Ascending aorta (tissue), 2 donors: ENCODE measurements around the gene SHH. TPM values are rescaled to one million over a fixed set of nuclear protein-coding genes. Genes with fewer than 3 reads are reported as not detected.

Source experiments
- DNase-seq, 2 donors: peaks; one replicate each; pipeline ENCODE4 v3.0.0-alpha.2; 2019; ENCODE audit warnings: low spot score in 2 of 2
- H3K27ac ChIP-seq, 2 donors: fragments of 200-600 bp; sonication (generic); one replicate each; pipeline ENCODE4 v1.5.1; 2016 to 2017; ENCODE audit warnings: mild to moderate bottlenecking in 1 of 2
- H3K27me3 ChIP-seq: fragments of 200-600 bp; sonication (generic); one replicate; pipeline ENCODE4 v1.5.1; 2017
- H3K36me3 ChIP-seq, 2 donors: fragments of 200-600 bp; sonication (generic); one replicate each; pipeline ENCODE4 v1.5.1; 2016
- H3K4me1 ChIP-seq, 2 donors: fragments of 200-600 bp; sonication (generic); one replicate each; pipeline ENCODE4 v1.5.1; 2016 to 2017; ENCODE audit warnings: mild to moderate bottlenecking in 1 of 2
- H3K4me3 ChIP-seq, 2 donors: fragments of 200-600 bp; sonication (generic); one replicate each; pipeline ENCODE4 v1.5.1; 2016 to 2017; ENCODE audit warnings: mild to moderate bottlenecking in 1 of 2
- H3K9me3 ChIP-seq, 2 donors: fragments of 200-600 bp; sonication (generic); one replicate each; pipeline ENCODE4 v1.5.1; 2016
- intact Hi-C: fragments of 100-400 bp; cut with DNase I; formaldehyde crosslinking; loops from one replicate; pipeline ENCODE4 v1.15.1; 2023
- total RNA-seq: library from RNA; depleted of rRNA; stranded (reverse); fragments of >200 nt; gene quantifications from one replicate; pipeline ENCODE4 v1.1.0, GENCODE V29; 2016
- TF ChIP-seq, protein P1 (sequence below), 3 experiments: fragments of 200-600 bp in 2 of 3; fragments of 450-650 bp in 1 of 3; sonication (generic) in 2 of 3; IDR thresholded peaks; one replicate each; pipeline ENCODE4 v1.5.1; 2016 to 2019; ENCODE audit warnings: antibody characterized with exemption in 3 of 3, mild to moderate bottlenecking in 1 of 3, moderate library complexity in 1 of 3

The SHH gene
- total RNA-seq, 1 donor from 2014 or later = 0.11 TPM

- H3K27ac ChIP-seq = no peak overlapping the region
- TF ChIP-seq, protein P1, sequence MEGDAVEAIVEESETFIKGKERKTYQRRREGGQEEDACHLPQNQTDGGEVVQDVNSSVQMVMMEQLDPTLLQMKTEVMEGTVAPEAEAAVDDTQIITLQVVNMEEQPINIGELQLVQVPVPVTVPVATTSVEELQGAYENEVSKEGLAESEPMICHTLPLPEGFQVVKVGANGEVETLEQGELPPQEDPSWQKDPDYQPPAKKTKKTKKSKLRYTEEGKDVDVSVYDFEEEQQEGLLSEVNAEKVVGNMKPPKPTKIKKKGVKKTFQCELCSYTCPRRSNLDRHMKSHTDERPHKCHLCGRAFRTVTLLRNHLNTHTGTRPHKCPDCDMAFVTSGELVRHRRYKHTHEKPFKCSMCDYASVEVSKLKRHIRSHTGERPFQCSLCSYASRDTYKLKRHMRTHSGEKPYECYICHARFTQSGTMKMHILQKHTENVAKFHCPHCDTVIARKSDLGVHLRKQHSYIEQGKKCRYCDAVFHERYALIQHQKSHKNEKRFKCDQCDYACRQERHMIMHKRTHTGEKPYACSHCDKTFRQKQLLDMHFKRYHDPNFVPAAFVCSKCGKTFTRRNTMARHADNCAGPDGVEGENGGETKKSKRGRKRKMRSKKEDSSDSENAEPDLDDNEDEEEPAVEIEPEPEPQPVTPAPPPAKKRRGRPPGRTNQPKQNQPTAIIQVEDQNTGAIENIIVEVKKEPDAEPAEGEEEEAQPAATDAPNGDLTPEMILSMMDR (IDR thresholded peaks at IDR 0.05) = no peak
- H3K36me3 ChIP-seq = peaks cover 3% of the 10 kb centered on the region in 2 donors
- no peaks in the 10 kb centered on the region for H3K27me3 ChIP-seq
- no peak overlapping the region for H3K4me3 ChIP-seq
- H3K4me1 ChIP-seq = peaks cover 0 to 10% of the 10 kb centered on the region in 2 donors
- no peaks in the 10 kb centered on the region for H3K9me3 ChIP-seq
- intact Hi-C loops = no loop called here
- DNase-seq = no peak
These were observed 55.9 kb downstream of the SHH start for GRCh38 chr7:155756322-155756721.

- no peaks in the 10 kb centered on the region for H3K9me3 ChIP-seq
- H3K4me1 ChIP-seq = peaks cover 0 to 14% of the 10 kb centered on the region in 2 donors
- intact Hi-C loops = no loop called here
- H3K27me3 ChIP-seq = no peaks in the 10 kb centered on the region
- TF ChIP-seq, protein P1 (IDR thresholded peaks at IDR 0.05) = no peak
- no peak overlapping the region for H3K27ac ChIP-seq
- DNase-seq = no peak
- no peak overlapping the region for H3K4me3 ChIP-seq
- peaks cover 1 to 3% of the 10 kb centered on the region in 2 donors for H3K36me3 ChIP-seq
These were observed 57.2 kb downstream of the SHH start for GRCh38 chr7:155755026-155755425.

GRCh38 chr7:155754165-155754564 is 58.1 kb downstream of the SHH start:
- Histone ChIP-seq H3K27me3 (no peaks in the 10 kb centered on the region), H3K27ac (no peak overlapping the region), H3K9me3 (no peaks in the 10 kb centered on the region), H3K4me1 (peaks cover 0 to 14% of the 10 kb centered on the region in 2 donors), H3K4me3 (no peak overlapping the region), H3K36me3 (peaks cover 0 to 3% of the 10 kb centered on the region in 2 donors)
- DNase-seq = no peak
- intact Hi-C loops = no loop called here
- TF ChIP-seq, protein P1 (IDR thresholded peaks at IDR 0.05) = no peak

- H3K4me1 ChIP-seq = peaks cover 0 to 14% of the 10 kb centered on the region in 2 donors
- TF ChIP-seq, protein P1 (IDR thresholded peaks at IDR 0.05) = no peak
These were observed 58.8 kb downstream of the SHH start for GRCh38 chr7:155753446-155753965.

GRCh38 chr7:155752756-155753445 is 59.4 kb downstream of the SHH start:
- no peaks in the 10 kb centered on the region for H3K27me3 ChIP-seq
- TF ChIP-seq, protein P1 (IDR thresholded peaks at IDR 0.05) = no peak
- no peak for DNase-seq
- no peaks in the 10 kb centered on the region for H3K36me3 ChIP-seq
- no peak overlapping the region for H3K4me3 ChIP-seq
- no peak overlapping the region for H3K27ac ChIP-seq
- peaks cover 0 to 14% of the 10 kb centered on the region in 2 donors for H3K4me1 ChIP-seq
- intact Hi-C loops = no loop called here
- no peaks in the 10 kb centered on the region for H3K9me3 ChIP-seq

More at GRCh38 chr7:155753446-155753965, 58.8 kb downstream of the SHH start:
- no peak for DNase-seq
- intact Hi-C loops = no loop called here
- Histone ChIP-seq H3K27me3 (no peaks in the 10 kb centered on the region), H3K4me3 (no peak overlapping the region), H3K27ac (no peak overlapping the region), H3K9me3 (no peaks in the 10 kb centered on the region), H3K36me3 (no peaks in the 10 kb centered on the region)
